ENCODE results near the gene SERPINB11. TPM values are rescaled to one million over a fixed set of nuclear protein-coding genes. Genes with fewer than 3 reads are reported as not detected.

The SERPINB11 gene
- total RNA-seq, 1 donor from 2014 or later, result not detected

DNA sequence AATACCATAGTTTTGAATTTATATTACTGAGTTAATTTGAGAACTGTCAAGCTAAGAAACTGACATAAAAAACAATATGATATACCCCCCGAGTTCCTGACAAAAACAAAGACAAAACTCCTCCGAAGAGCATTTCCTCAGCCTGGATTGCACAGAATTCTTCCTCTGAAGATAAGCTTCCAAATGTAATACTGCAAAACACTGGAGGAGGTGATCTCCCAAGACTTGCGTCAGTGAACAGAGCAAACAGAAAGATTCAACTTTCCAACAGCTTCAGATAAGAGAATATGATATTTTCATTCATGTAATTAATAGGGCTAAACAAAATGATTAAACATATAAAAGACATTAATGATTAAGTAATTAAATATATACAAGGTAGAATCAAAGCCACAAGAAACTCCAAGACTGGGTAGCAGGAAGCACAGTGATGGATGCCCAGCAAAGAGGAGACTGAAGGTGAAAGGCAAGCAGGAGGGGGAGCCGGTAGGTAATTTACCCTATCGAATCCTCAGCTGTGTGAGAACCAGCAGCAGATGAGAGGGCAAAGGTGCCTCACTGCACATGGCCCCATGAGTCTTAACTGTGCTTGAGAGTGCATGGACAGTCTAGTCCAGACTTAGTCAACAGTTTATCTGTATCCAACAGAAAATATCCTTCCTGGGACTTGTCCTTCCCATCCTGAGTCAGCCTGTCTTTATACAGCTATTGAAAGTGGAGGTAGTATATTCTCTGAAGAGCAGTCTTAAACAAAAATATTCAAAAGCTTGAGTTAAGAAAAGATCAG lies 22.7 kb upstream of the SERPINB11 start:
- DNase-seq (ENCODE audit: low spot score in 2 of 2), result no peak
- no peaks in the 10 kb centered on the region for H3K27me3 ChIP-seq
- intact Hi-C loops (cut with DNase I), result no loop called here
- TF ChIP-seq, protein P1, sequence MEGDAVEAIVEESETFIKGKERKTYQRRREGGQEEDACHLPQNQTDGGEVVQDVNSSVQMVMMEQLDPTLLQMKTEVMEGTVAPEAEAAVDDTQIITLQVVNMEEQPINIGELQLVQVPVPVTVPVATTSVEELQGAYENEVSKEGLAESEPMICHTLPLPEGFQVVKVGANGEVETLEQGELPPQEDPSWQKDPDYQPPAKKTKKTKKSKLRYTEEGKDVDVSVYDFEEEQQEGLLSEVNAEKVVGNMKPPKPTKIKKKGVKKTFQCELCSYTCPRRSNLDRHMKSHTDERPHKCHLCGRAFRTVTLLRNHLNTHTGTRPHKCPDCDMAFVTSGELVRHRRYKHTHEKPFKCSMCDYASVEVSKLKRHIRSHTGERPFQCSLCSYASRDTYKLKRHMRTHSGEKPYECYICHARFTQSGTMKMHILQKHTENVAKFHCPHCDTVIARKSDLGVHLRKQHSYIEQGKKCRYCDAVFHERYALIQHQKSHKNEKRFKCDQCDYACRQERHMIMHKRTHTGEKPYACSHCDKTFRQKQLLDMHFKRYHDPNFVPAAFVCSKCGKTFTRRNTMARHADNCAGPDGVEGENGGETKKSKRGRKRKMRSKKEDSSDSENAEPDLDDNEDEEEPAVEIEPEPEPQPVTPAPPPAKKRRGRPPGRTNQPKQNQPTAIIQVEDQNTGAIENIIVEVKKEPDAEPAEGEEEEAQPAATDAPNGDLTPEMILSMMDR (IDR thresholded peaks at IDR 0.05), result no peak
- H3K9me3 ChIP-seq, result no peaks in the 10 kb centered on the region
- H3K27ac ChIP-seq, result no peak overlapping the region
- H3K4me3 ChIP-seq, result no peak overlapping the region
- H3K36me3 ChIP-seq, result no peaks in the 10 kb centered on the region
- no peaks in the 10 kb centered on the region for H3K4me1 ChIP-seq

DNA sequence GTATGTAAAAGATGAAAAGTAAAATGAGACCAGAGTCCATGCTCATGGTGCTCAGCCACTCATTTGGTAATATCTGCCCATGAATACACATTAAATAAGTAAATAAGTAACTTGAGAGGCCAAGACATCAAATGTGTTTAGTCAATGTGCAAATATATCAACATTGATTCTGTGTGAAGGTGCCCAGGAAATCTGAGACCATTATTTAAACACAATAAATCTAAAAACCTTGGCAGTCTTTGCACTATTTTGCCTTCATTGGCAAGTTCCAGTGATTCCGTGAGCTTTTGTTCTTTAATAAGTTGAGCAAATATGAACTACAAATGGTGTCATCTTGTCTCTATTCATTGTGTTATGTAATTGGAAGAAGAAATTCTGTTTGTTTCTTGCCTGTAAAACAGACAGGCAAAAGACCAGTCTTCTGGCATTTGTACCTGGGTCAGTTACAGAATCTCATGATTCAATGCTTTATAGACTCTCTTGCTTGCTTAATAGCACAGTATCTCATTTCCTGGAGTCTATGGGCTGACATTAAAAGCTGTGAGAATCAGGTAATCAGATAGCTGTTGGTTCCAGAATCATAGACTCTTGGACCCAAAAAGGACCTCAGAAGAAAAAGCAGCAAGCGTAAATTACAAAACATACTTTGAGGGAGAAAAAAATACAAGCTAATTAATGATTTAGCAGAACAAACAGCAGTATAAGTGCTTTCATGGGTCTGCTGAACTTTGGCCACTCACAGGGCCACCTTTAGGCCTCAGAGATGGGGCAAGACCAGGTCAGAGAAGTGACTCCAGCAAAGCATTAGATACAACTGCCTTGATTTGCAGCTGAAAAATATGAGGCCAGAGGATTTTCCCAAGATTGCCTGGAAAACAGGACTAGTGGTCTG lies 21.1 kb upstream of the SERPINB11 start:
- H3K4me3 ChIP-seq, result no peak overlapping the region
- H3K4me1 ChIP-seq, result no peaks in the 10 kb centered on the region
- H3K36me3 ChIP-seq, result no peaks in the 10 kb centered on the region
- H3K27me3 ChIP-seq, result no peaks in the 10 kb centered on the region
- TF ChIP-seq, protein P1 (IDR thresholded peaks at IDR 0.05), result no peak
- intact Hi-C loops (cut with DNase I), result no loop called here
- no peaks in the 10 kb centered on the region for H3K9me3 ChIP-seq
- H3K27ac ChIP-seq, result no peak overlapping the region
- DNase-seq (ENCODE audit: low spot score in 2 of 2), result no peak

GRCh38 chr18:63683152-63683551 lies 19.6 kb upstream of the SERPINB11 start:
- H3K36me3 ChIP-seq, result no peaks in the 10 kb centered on the region
- TF ChIP-seq, protein P1 (IDR thresholded peaks at IDR 0.05), result no peak
- no peak overlapping the region for H3K4me3 ChIP-seq
- no peaks in the 10 kb centered on the region for H3K9me3 ChIP-seq
- no peak for DNase-seq (ENCODE audit: low spot score in 2 of 2)
- no peak overlapping the region for H3K27ac ChIP-seq
- intact Hi-C loops (cut with DNase I), result no loop called here
- no peaks in the 10 kb centered on the region for H3K27me3 ChIP-seq
- H3K4me1 ChIP-seq, result no peaks in the 10 kb centered on the region

DNA sequence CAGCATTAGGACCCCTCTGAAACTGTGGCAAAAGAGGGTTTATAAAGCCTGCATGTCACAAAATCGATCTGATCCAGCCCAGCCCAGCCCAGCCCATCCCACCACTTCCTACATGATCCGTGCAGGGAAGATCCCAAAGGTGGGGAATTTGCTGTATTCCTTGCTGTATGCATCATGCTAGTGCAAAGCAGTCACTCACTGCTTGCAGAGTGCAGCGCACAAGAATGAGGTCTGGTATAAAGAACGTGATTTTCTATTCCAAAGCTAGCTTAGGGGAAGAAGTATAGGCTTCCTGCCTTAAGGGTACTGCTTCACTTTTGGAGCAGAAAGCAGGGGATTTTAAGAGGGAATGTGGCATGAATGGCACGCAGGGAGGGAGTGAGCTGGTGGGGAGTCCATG lies 18.9 kb upstream of the SERPINB11 start:
- TF ChIP-seq, protein P1 (IDR thresholded peaks at IDR 0.05), result no peak
- DNase-seq (ENCODE audit: low spot score in 2 of 2), result no peak
- intact Hi-C loops (cut with DNase I), result no loop called here

GRCh38 chr18:63684718-63685117 lies 18.0 kb upstream of the SERPINB11 start:
- intact Hi-C loops (cut with DNase I), result no loop called here
- Histone ChIP-seq H3K27ac (no peak overlapping the region), H3K4me1 (no peaks in the 10 kb centered on the region), H3K9me3 (no peaks in the 10 kb centered on the region), H3K27me3 (no peaks in the 10 kb centered on the region), H3K36me3 (no peaks in the 10 kb centered on the region), H3K4me3 (no peak overlapping the region)
- TF ChIP-seq, protein P1 (IDR thresholded peaks at IDR 0.05), result no peak
- no peak for DNase-seq (ENCODE audit: low spot score in 2 of 2)

More for the DNA sequence above, 18.9 kb upstream of the SERPINB11 start:
- H3K36me3 ChIP-seq, result no peaks in the 10 kb centered on the region
- no peaks in the 10 kb centered on the region for H3K9me3 ChIP-seq
- H3K27me3 ChIP-seq, result no peaks in the 10 kb centered on the region
- H3K4me1 ChIP-seq, result no peaks in the 10 kb centered on the region
- no peak overlapping the region for H3K27ac ChIP-seq
- no peak overlapping the region for H3K4me3 ChIP-seq

Data from ascending aorta (tissue), 2 donors.